ENCODE results near the gene FAM171A2. TPM values are rescaled to one million over a fixed set of nuclear protein-coding genes. Genes with fewer than 3 reads are reported as not detected.

The FAM171A2 gene
- total RNA-seq, 4 donors from 2014 or later = 0.66 to 6.2 (median 1.1) TPM

DNA sequence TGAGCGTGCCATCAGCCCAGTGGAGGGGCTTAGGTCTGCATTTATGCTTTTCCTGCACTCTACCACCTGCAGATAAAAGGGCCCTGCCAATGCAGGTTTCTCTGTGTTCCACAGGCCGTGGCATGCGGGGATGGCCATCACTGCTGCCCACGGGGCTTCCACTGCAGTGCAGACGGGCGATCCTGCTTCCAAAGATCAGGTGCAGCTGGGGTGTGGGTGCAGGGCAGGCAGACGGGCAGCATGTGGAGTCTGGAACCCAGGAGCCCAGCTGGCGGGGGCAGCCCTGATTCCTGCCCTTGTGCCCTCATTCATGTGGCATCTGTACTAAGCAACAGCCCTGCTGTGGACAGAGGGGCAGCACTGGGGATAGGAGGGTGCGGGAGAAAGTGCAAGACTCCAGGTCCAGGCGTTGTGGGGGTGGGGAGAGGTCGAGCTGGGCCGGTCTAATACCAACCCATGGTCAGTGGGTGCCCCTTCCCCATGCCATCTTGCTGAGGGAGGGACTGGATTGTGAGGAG is 14.0 kb downstream of the FAM171A2 start:
- no peak for TF ChIP-seq CTCF (IDR thresholded peaks at IDR 0.05; ENCODE audit: low read depth)

DNA sequence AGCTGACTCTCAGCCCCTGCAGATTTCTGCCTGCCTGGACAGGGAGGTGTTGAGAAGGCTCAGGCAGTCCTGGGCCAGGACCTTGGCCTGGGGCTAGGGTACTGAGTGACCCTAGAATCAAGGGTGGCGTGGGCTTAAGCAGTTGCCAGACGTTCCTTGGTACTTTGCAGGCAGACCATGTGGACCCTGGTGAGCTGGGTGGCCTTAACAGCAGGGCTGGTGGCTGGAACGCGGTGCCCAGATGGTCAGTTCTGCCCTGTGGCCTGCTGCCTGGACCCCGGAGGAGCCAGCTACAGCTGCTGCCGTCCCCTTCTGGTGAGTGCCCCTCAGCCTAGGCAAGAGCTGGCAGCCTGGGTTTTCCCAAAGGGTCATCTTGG is 14.7 kb downstream of the FAM171A2 start:
- no peak for TF ChIP-seq CTCF (IDR thresholded peaks at IDR 0.05; ENCODE audit: low read depth)

- TF ChIP-seq CTCF (IDR thresholded peaks at IDR 0.05; ENCODE audit: low read depth) = no peak
Measured at GRCh38 chr17:44348234-44348987, 15.2 kb downstream of the FAM171A2 start.

DNA sequence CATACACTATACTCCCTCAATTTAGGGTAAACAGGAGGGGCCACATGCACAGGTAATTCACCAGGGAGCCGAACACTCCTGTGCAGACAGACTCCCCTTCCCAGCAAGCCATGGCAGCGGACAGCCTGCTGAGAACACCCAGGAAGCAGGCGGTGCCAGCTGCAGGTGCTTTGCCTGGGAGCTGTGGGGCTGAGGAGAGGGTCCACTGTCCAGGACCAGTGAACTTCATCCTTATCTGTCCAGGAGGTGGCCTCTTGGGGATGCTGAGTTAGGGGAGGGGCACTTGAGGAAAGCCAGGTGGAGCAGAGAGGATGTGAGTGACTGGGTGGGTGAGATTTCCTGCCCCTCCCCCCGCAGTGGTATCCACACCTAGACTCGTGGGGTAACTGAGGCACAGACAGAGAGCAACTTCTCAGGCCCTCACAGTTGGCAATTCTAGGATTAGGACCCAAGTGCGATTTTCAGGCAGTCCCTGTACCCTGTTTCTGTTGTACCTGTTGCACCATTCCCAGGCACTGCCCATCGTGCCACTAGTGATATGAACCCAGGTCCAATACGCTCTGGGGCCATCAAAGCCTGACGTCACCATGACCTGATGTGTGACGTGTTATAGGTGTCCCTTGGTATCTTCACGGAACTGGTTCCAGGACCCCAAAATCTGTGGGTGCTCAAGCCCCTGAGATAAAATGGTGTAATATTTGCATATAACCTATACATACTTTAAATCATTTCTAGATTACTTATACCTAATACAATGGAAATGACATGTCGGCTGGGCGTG is 17.4 kb downstream of the FAM171A2 start:
- TF ChIP-seq CTCF (IDR thresholded peaks at IDR 0.05; ENCODE audit: low read depth) = no peak

GRCh38 chr17:44345454-44346026 is 18.1 kb downstream of the FAM171A2 start:
- no peak for TF ChIP-seq CTCF (IDR thresholded peaks at IDR 0.05; ENCODE audit: low read depth)

- no peak for TF ChIP-seq CTCF (IDR thresholded peaks at IDR 0.05; ENCODE audit: low read depth)
Measured at GRCh38 chr17:44344939-44345453, 18.7 kb downstream of the FAM171A2 start, which contains the start of gene GRN. Gene GRN, plus strand, starts transcription at chr17:44345302. Its CDS starts 3,863 bp downstream, at chr17:44349165.

All from subcutaneous adipose tissue (tissue), 4 donors.